ENCODE measurements around the gene P4HA2.

P4HA2 gene

GRCh38 chr5:132221781-132222648 is 5.6 kb downstream of the P4HA2 start:
- DNase-seq: no peak

DNA sequence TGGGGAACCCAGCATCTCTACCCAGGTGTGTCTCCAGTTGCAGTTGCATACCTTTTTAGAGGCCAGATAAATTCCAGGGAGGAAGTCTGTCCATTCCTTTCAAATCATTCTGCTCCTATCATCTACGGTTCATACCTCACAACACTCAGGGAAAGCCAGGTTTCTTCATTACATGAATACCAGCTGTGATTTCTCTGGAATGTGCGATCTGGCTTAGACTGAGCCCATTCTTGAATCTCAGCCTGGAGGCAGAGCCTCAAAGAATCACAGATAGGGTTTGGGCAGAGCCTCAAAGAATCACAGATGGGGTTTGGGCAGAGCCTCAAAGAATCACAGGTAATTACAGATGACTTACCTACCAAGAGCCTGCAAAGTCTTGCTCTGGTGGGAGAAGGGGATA is 7.2 kb downstream of the P4HA2 start:
- no peak for DNase-seq

- no peak for DNase-seq
These were observed 7.7 kb downstream of the P4HA2 start for GRCh38 chr5:132219981-132220380.

- no peak for DNase-seq
These were observed 8.2 kb downstream of the P4HA2 start for GRCh38 chr5:132219289-132219970.

- no peak for DNase-seq
These were observed 9.3 kb downstream of the P4HA2 start for GRCh38 chr5:132218321-132218720.

- DNase-seq: no peak
These were observed 12.3 kb downstream of the P4HA2 start for GRCh38 chr5:132215329-132215728.

DNA sequence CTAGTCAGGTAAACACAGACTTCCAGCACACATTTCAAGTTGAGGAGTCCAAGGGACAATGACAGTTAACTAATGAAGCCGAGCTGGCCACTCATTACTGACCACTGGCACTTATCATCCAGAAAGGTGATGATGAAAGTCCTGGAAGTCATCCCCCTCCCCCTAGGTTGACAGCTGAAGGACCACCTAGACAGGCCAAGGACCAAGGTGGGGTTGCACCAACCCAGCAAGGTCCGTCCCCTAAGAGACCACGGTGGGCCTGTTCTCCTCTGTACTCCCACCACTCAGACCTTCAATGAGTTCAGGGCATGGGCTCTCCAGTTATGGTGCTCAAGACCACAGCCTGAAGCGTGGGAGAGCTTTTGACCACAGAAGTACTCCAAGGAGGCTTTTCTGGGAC is 13.2 kb downstream of the P4HA2 start:
- no peak for DNase-seq

DNA sequence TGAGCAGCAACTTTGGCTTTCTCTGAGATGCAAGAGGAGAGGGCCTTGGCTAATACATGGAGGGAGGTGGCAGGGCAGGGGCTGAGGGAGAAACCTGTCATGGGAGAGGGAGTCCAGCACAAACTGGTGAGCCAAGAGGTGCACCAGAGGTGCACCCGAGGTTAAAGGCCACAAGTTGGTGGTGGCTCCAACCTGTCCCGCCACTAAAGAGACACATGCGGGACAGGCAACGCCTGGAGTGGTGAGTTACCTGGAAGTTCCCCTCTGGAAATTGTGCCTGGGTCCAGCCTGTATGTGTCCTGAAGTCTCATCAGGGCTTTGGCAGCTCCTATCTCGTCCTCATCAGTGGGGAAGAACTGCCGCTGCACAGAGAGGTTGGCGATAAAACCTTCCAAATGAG is 14.0 kb downstream of the P4HA2 start:
- DNase-seq: no peak

GRCh38 chr5:132211787-132212186 is 15.9 kb downstream of the P4HA2 start:
- DNase-seq: no peak

- DNase-seq: no peak
These were observed 16.7 kb downstream of the P4HA2 start for GRCh38 chr5:132210944-132211343.

- no peak for DNase-seq
These were observed 17.6 kb downstream of the P4HA2 start for GRCh38 chr5:132209901-132210545.

GRCh38 chr5:132209131-132209530 is 18.5 kb downstream of the P4HA2 start:
- no peak for DNase-seq

- no peak for DNase-seq
These were observed 19.9 kb downstream of the P4HA2 start for GRCh38 chr5:132207778-132208177.

GRCh38 chr5:132206782-132207181 is 20.9 kb downstream of the P4HA2 start:
- no peak for DNase-seq

DNA sequence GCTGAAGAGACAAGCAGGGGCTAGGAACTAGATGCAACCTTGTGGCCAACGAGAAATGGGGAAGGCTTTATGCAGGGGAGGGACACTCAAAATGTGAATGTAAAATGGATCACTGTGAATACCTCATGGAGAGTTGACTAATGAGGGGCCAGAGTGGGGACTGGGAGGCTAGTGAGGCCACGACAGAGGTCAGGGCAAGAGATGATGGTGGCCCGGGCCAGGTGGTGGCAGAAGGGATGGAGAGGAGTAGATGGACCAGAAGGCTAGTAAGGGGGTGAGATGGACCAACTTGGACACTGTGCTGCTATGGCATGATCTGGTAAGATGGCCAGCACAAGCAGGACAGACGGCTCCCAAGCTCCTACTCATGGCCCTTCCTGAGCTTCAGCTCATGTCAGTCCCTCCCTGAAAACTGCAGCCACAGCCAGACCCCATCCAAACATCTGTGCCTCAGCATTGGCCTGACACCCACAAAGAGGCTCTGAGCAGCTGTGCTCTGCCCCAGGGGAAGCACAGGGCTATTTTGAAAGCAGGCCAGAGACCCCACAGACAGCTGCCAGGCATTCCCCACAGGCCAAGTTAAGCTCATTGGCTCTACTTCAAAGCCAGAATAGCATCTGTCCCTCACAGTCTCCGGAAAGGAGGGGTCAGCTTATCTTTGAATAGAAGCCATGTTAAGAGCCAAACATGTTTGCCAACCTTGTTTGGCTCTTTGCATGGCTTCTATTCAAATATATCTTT is 22.1 kb downstream of the P4HA2 start:
- no peak for DNase-seq

DNA sequence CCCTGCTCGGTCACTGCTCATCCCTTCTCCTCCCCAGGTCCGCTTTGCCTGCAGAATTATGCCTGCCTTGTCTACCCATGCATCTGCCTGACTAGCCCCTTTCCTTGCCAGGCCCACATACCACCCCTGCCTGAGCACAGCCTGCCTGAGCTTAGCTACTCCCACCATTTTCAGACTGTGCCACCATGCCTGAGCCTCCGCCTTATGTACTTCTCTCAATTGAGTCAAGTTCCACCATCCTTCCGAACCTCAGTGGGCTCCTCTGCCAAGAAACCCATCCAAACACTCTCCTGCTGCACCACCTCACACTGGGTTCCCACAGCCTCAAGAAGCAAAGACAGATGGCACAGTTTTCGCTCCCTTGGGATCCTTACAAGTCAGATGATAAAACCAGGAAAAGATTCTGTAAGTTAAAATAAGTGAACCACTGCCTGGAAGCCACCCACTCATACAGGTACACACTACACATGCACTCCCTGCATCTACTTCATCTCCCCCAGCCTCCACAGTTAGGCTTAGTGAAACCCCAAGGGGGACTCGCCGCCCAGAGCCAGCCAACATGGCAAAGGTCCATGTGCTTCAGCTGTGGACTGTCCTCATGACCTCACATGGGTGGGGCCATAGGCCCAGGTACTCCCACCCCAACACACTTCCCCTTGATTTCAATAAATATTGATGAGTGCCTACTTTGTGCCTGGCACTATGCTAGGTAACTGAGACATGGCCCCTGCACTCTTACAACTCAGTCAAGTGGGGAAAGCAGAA is 23.1 kb downstream of the P4HA2 start:
- no peak for DNase-seq

DNA sequence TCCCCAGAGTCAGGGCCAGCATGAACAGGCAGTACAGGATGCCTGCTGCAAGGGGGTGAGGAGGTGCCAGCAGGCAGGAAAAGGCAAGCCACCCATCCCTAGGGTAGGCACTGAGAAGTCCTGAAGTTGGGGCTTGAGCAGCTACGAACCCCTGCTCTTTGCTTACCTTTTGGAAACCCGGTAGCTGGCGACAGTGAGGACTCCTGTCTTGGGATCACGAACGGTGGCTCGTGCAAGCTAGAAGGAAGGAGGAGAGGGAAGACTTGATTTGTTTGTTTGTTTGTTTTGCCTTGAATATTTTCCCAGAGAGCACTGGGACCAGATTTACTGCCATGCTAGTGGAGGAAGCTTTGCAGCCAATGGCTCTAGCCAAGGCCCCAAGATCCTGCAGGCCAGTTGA is 23.7 kb downstream of the P4HA2 start:
- DNase-seq: no peak

- no peak for DNase-seq
These were observed 24.2 kb downstream of the P4HA2 start for GRCh38 chr5:132203464-132203818.

DNA sequence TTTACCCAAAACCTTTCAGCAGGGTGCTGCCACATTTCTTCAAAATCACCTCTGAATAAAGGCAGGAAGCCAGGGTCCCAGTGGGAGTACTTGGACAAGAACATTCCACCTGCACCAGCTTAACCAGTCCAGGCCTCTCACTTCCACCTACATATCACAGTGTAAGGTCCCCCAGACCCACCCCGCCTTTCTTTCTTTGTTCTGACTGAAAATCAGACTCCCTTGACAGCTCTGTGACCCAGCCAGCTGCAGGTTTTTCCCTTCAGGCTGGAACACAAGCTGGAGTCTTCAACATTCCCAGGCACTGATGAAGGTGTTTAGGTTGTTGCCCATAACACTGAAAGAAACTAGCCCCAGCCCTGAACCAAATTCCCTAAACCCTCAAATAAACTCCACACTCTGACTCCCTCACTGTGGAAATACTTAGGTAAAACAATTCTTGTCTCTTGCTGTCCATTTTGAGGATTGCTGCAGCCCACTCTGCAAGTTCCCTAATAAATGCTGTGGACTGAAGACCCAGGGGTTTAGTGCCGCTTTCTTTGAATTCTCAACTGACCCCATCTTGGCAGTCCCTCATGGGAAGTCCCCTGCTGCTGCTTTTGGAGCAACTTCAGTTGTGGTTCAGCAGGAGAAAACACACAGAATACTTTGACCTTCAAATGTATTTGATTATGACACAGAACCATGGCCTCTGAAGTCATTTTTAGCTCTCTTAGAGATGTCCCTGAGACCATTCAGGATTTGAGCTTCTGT is 24.8 kb downstream of the P4HA2 start:
- DNase-seq: no peak

DNA sequence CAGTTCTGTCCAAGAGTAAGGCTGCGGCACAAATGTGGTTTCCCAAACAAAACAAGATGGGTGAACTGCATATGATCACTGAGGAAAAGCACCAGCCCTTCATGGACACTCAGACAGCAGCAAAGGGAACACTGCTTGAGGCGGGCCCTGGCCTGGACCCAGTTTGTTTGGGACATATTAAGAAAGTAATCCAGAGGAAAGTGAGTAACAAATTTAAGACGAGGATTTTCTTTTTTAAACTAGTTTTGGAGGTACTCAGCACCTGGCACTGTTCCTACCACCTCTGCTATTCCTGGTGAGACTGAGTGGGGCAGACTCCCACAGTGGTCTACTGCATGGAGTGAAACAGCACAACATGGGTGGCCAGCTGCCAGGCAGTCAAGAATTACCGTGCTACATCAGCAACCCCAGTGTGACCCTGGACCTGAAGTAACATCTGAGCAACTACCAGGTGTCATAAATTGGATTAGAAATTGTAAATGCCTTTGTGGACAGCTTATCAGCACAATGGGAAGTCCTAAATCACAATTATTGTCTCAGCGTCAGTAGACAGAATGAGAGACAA is 28.5 kb downstream of the P4HA2 start:
- DNase-seq: no peak

DNA sequence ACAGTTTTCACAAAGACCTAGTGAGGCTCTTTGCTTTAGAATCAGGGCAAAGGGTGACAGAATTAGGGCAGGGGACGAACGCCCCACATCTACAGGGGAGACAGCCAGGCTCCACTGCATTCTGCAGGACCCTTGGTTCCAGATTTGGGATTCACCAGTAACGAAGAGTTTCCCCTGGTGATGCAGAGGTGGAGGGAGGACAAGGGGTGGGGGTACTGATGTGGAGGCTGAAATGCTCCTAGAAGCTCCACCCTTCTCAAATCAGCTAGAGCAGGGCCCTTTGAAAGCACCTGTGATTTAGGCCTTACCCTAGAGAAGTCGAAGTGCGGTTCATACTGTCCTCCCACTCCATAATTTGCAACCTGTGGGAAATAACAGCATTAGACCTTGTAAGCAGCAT is 29.1 kb downstream of the P4HA2 start:
- no peak for DNase-seq
